Esophagus muscularis mucosa (tissue), 4 donors: ENCODE data around the gene CHRNA3.

Experiments used
- CTCF ChIP-seq, 3 experiments: fragments of 200-600 bp in 2 of 3; fragments of 450-650 bp in 1 of 3; sonication (generic) in 2 of 3; IDR thresholded peaks; one replicate each; pipeline ENCODE4 v1.5.1; 2017 to 2019; ENCODE audit warnings: antibody characterized with exemption in 3 of 3, mild to moderate bottlenecking in 2 of 3, moderate library complexity in 1 of 3
- EP300 ChIP-seq: sonication (generic); formaldehyde crosslinking; IDR thresholded peaks from one replicate; pipeline ENCODE4 v1.6.1; 2017; ENCODE audit warnings: antibody characterized with exemption
- POLR2A ChIP-seq: fragments of 450-650 bp; IDR thresholded peaks from one replicate; pipeline ENCODE4 v1.6.1; 2017; ENCODE audit warnings: antibody characterized with exemption, moderate library complexity, mild to moderate bottlenecking, low read depth

- no peak for TF ChIP-seq CTCF (IDR thresholded peaks at IDR 0.05)
- TF ChIP-seq POLR2A, result no peak
- TF ChIP-seq EP300, result no peak
These were observed 10.3 kb upstream of the CHRNA3 start for GRCh38 chr15:78630886-78631633.
